Measurements from ENCODE around the gene TM9SF4. TPM values are rescaled to one million over a fixed set of nuclear protein-coding genes. Genes with fewer than 3 reads are reported as not detected.

The TM9SF4 gene
- total RNA-seq, 2 donors from 2014 or later = 33.4 TPM

DNA sequence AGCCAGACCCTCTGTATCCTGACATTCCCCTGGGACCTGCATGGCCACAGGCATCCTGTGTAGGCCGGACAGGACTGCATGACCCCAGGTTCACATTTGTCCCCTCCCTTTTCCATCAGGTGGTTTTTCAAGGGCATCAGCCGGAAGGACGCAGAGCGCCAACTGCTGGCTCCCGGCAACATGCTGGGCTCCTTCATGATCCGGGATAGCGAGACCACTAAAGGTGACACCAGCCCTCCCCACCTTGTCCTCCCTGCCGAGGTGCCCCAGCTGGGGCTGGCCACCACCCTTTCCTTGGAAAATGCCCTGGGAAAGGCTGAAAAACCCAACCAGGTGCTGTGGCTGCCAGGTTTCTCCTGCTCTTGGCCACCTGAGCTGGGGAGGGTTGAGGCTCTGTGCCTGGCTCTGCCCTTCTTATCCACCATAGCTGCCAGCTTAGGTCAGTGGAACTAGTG is 29.8 kb upstream of the TM9SF4 start:
- ATAC-seq (ENCODE audit: insufficient number of reproducible peaks, low FRiP score, low read depth) = no peak
- no peak for DNase-seq (ENCODE audit: low spot score)
- no peak overlapping the region for H3K4me3 ChIP-seq
- TF ChIP-seq, protein P1, sequence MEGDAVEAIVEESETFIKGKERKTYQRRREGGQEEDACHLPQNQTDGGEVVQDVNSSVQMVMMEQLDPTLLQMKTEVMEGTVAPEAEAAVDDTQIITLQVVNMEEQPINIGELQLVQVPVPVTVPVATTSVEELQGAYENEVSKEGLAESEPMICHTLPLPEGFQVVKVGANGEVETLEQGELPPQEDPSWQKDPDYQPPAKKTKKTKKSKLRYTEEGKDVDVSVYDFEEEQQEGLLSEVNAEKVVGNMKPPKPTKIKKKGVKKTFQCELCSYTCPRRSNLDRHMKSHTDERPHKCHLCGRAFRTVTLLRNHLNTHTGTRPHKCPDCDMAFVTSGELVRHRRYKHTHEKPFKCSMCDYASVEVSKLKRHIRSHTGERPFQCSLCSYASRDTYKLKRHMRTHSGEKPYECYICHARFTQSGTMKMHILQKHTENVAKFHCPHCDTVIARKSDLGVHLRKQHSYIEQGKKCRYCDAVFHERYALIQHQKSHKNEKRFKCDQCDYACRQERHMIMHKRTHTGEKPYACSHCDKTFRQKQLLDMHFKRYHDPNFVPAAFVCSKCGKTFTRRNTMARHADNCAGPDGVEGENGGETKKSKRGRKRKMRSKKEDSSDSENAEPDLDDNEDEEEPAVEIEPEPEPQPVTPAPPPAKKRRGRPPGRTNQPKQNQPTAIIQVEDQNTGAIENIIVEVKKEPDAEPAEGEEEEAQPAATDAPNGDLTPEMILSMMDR (IDR thresholded peaks at IDR 0.05) = no peak
- H3K4me1 ChIP-seq (ENCODE audit: control insufficient read depth in 1 of 2, low read depth in 2 of 2) = no peaks in the 10 kb centered on the region
- H3K27me3 ChIP-seq (replicated peaks; ENCODE audit: insufficient read depth) = no peaks in the 10 kb centered on the region
- no peak overlapping the region for H3K27ac ChIP-seq
- H3K9me3 ChIP-seq = no peaks in the 10 kb centered on the region
- H3K36me3 ChIP-seq = no peaks in the 10 kb centered on the region

DNA sequence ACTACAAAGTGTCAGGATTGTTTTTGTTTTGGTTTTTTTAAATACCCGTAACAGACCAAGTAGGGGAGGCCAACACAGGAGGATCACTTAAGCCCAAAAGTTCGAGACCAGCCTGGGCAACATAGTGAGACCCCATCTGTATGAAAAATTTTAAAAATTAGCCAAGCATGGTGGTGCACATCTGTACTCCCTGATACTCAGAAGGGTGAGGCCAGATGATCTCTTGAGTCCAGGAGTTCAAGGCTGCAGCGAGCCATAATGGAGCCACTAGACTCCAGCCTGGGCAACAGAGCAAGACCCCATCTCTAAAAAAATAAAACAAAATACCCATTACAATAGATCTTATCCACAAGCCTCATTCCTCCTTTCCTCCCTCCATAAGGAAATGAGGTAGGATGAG is 28.7 kb upstream of the TM9SF4 start:
- H3K4me3 ChIP-seq = no peak overlapping the region
- H3K27ac ChIP-seq = no peak overlapping the region
- no peaks in the 10 kb centered on the region for H3K27me3 ChIP-seq (replicated peaks; ENCODE audit: insufficient read depth)
- no peak for DNase-seq (ENCODE audit: low spot score)
- no peak for ATAC-seq (ENCODE audit: insufficient number of reproducible peaks, low FRiP score, low read depth)
- H3K4me1 ChIP-seq (ENCODE audit: control insufficient read depth in 1 of 2, low read depth in 2 of 2) = no peaks in the 10 kb centered on the region
- H3K9me3 ChIP-seq = no peaks in the 10 kb centered on the region
- TF ChIP-seq, protein P1 (IDR thresholded peaks at IDR 0.05) = no peak
- H3K36me3 ChIP-seq = no peaks in the 10 kb centered on the region

DNA sequence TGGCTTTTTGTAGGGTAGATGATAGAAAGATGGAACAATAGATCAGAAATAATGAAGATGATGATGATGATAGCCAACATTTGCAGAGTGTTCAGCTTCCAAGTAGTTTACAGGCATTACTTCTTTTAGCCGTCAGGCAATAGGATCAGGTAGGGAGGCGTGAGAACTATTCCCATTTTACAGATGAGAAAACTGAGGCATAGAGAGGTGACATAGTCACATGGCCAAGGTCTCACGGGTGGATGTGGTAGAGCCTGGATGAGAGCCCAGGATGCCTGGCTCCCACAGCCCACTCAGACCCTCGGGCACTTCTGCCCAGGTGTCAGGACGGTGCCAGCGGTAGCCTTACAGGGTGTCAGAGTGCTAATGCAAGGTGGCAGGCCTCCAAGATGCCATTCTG is 26.0 kb upstream of the TM9SF4 start:
- TF ChIP-seq, protein P1 (IDR thresholded peaks at IDR 0.05) = no peak
- H3K27me3 ChIP-seq (replicated peaks; ENCODE audit: insufficient read depth) = no peaks in the 10 kb centered on the region
- ATAC-seq (ENCODE audit: insufficient number of reproducible peaks, low FRiP score, low read depth) = no peak
- no peak overlapping the region for H3K4me3 ChIP-seq
- H3K9me3 ChIP-seq = no peaks in the 10 kb centered on the region
- no peak overlapping the region for H3K27ac ChIP-seq
- no peaks in the 10 kb centered on the region for H3K36me3 ChIP-seq
- no peaks in the 10 kb centered on the region for H3K4me1 ChIP-seq (ENCODE audit: control insufficient read depth in 1 of 2, low read depth in 2 of 2)
- no peak for DNase-seq (ENCODE audit: low spot score)

DNA sequence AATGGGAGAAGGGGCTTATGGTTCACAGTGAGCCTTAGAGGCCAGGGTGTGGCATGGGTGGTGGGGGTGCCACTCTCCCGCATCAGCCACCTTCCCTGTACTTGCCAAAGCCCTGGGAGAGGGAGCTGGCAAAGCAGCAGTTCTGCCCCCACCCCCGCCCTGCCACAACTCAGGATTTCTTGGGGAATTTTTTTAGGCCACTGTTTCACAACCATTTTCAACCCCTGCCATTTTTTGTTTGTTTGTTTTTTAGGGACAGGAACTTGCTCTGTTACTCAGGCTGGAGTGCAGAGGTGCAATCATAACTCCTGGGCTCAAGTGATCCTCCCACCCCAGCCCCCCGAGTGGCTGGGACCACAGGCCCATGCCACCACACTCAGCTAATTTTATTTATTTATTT is 22.4 kb upstream of the TM9SF4 start:
- Histone ChIP-seq H3K27ac (no peak overlapping the region), H3K9me3 (no peaks in the 10 kb centered on the region), H3K4me3 (no peak overlapping the region), H3K36me3 (no peaks in the 10 kb centered on the region), H3K27me3 (replicated peaks; ENCODE audit: insufficient read depth) (no peaks in the 10 kb centered on the region), H3K4me1 (ENCODE audit: control insufficient read depth in 1 of 2, low read depth in 2 of 2) (no peaks in the 10 kb centered on the region)
- ATAC-seq (ENCODE audit: insufficient number of reproducible peaks, low FRiP score, low read depth) (no peak), DNase-seq (ENCODE audit: low spot score) (no peak)
- TF ChIP-seq, protein P1 (IDR thresholded peaks at IDR 0.05) = no peak

DNA sequence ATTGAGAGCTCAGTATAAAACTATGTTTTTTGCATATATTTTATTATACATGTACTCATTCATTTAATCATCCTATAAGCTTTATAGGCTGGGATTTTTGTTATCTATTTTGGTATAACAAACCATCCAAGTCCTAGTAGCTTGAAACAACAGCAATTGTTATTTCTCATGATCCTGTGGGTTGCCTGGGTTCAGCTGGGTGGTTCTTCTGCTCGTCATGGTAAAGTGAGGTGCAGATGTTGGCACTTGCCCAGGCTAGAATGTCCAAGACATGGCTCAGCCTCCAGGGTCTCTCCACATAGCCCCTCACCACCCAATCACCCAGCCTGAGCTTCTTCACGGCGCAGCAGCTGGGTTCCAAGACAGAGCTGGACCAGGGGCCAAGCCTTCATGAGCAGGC is 20.8 kb upstream of the TM9SF4 start:
- no peak for DNase-seq (ENCODE audit: low spot score)

More for the DNA sequence above, 20.8 kb upstream of the TM9SF4 start:
- H3K27ac ChIP-seq = no peak overlapping the region
- TF ChIP-seq, protein P1 (IDR thresholded peaks at IDR 0.05) = no peak
- no peaks in the 10 kb centered on the region for H3K4me1 ChIP-seq (ENCODE audit: control insufficient read depth in 1 of 2, low read depth in 2 of 2)
- H3K9me3 ChIP-seq = no peaks in the 10 kb centered on the region
- no peak for ATAC-seq (ENCODE audit: insufficient number of reproducible peaks, low FRiP score, low read depth)
- H3K4me3 ChIP-seq = no peak overlapping the region
- no peaks in the 10 kb centered on the region for H3K36me3 ChIP-seq
- H3K27me3 ChIP-seq (replicated peaks; ENCODE audit: insufficient read depth) = no peaks in the 10 kb centered on the region

Data from thoracic aorta (tissue), 2 donors.